HG02981 (cell line): Measurements from ENCODE around the gene RPL36.
"Not testable (repeated sequence)": the region's sequence is repeated elsewhere in the genome, so short reads cannot be mapped to it uniquely, and the experiment has no call there.

Experiments
- ATAC-seq: cut with Tn5 transposase; IDR thresholded peaks from one replicate; pipeline ENCODE4 v1.9.1; 2021; ENCODE audit warnings: mild to moderate bottlenecking, moderate library complexity; ENCODE audit not compliant: unreplicated experiment

The RPL36 gene

DNA sequence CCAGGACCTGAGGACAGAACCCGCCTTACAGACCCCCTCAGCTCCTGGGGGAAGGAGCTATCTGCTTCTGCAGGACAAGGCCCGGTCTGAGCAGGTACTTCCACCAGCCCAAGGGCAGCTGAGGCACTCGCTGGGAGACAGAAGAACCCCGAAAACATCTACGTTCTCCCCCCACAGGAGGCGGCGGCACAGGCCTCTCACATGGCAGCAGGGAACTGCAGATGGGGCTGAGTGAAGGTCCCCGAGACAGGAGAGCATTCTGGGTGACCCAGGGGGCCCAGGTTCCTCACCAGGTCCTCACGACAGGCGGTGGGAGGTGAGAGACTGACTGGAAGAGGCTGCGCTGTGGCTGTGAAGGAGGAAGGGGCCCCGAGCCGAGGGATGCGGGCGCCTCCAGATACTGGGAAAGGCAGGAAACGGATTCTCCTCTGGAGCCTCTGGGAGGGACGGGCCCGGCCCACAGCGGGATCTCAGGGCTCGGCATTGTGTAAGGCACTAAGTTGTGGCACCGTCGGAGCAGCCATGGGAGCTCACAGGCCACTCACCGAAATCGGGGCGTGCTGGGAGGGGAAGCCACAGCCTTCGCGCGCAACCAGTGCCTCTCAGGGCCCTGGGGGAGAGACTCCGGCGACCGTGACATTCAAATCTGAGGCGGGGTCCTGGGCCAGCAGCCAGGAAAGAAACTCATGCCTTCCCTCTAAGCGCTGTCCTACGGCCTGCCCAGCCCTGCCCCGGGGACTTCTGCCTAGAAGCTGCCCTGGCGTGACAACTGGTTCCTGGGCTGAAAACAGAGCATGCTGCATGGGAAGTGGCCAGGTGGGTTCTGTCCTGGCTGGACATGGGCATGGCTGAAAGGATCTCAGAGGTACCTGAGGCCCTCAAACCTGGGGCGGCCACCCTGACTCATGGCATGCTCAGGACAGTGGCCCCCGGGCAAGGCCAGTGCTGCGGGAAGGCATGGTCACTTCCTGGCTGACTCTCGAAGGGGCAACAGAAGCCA is 14.0 kb downstream of the RPL36 start:
- no peak for ATAC-seq

DNA sequence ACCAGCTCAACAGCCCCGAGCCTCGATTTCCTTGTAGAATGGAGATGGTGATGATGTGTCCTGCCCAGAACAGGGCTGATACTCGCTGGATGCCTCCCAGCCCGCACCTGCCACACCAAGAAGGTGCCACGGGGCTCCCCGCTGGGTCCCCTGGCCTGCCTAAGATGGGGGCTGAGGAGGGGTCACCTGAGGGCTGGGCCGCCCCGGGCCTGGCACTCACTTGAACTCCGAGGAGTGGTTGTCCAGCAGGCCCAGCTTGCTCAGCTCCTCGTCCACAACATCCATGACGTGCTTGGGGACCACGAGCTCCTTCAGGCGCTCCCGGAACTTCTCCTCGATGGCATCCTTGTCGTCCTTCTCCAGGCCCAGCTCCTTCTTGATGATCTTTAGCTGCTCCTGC is 15.5 kb downstream of the RPL36 start:
- no peak for ATAC-seq

GRCh38 chr19:5706876-5707573 is 16.9 kb downstream of the RPL36 start:
- ATAC-seq: no peak

GRCh38 chr19:5707576-5708575 is 17.8 kb downstream of the RPL36 start:
- ATAC-seq: no peak

DNA sequence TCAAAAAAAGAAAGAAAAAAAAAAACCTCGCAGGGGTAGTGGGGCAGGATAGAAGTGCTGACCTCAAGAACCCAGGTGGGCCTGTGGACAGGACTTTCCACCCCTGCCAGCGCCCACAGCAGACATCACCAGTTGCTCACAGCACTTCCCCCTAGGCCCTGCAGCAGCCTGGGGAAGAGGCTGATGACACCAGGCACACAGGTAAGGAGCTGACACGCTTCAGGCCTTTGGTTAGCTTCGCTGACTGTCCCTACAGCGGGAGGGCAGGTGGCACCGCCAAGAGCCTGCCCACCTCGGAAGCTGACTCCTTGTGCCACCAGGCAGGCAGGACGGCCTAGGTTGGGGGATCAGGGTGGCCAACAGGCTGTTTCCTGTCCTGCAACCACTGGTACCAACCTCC is 20.9 kb downstream of the RPL36 start:
- ATAC-seq: no peak

DNA sequence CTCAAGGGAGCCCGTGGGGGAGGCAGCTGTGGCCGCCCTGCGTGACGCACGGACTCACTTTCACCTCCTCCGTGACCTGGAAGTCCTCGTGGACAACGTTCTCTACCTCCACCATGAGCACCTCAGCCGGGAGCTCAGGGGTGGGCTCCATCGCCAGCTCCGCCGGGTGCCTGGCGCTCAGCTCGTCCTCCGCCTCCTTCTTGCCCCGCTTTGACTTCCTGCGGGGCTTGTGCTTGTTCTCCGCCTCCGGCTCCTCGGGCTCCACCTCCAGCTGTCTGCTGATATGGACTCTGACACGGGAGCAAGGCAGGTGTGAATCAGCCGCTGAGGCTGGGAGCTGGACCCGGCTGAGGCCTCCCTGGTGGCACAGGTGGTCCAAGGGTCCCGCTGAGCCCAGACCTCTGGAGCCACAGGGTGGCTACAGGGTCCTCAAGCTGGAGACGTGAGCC is 21.6 kb downstream of the RPL36 start:
- no peak for ATAC-seq

GRCh38 chr19:5713228-5713627 is 23.1 kb downstream of the RPL36 start:
- no peak for ATAC-seq

- ATAC-seq: no peak
Observed at GRCh38 chr19:5714816-5715215, 24.7 kb downstream of the RPL36 start.

DNA sequence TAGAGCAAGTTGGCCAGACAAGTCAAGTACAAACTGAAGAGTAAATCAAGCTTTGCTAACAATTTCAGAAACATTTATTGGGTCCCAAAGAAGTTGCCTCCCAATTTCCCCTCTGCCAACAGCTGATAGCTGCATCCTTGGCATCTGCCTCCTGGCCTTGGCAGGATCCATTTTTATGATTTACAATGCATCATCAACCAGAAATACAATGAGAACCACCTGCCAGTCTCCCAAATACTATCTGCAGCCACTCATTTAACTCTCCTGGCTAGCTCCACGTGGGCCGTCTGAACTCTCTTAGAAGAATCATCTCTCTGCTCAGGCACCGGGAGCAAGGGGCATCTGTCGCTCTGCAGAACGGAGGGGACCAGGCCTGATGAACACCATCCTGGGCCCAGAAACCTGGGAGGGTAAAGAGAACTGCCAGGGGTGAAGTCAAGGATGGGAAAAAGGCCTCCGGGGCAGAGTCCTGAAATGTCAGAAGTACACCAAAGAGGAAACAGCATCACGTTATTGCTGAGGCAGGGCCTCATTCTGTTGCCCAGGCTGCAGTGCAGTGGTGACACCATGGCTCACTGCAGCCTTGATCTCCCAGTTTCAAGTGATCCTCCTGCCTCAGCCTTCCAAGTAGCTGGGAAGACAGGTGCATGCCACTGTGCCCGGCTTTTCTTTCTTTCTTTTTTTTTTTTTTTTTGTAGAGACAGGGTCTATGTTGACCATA is 27.3 kb downstream of the RPL36 start:
- no peak for ATAC-seq

GRCh38 chr19:5718037-5718578 is 28.0 kb downstream of the RPL36 start:
- ATAC-seq: no peak

GRCh38 chr19:5718579-5719273 is 28.6 kb downstream of the RPL36 start:
- no peak for ATAC-seq

DNA sequence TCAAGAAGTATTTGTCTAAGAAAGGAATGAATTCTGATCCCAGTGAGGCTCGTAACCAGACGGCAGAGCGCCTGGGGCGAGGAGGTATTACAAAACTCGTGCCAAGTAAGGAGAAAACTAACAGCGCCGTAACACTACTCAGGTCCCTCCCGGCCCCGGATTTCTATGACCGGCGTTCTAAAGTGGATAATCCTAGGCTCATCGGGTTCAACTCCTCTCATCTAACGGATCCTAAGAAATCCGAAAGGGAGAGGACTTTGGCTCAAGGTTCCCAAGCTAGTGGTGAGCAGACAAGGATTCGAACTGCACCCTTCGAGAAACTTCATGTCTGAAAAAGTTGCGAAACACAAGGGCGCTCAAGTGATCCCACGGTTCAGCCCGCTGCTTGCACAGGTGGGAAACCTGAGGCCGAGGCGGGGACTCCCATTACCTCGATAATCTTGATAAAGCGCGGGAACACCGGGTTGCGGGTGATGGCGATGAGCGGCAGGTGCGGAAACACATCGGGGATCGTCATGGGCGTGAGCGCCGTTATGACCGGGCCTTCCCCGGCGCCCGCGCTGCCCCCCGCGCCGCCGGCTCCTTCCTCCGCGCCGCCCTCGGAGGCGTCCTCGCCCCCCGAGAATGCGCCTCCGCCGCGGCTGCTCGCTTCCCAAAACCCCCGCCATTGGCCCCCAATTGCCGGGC is 29.3 kb downstream of the RPL36 start:
- no peak for ATAC-seq

- peak; percentile 83 for ATAC-seq
Observed at GRCh38 chr19:5719961-5720790, 30.1 kb downstream of the RPL36 start, which contains the start of the genes CATSPERD and LONP1. CATSPERD (plus strand) TSS chr19:5720637; CDS start chr19:5720738, 101 bp downstream. LONP1 (minus strand) TSS chr19:5720146; CDS start chr19:5720132, 14 bp downstream.

DNA sequence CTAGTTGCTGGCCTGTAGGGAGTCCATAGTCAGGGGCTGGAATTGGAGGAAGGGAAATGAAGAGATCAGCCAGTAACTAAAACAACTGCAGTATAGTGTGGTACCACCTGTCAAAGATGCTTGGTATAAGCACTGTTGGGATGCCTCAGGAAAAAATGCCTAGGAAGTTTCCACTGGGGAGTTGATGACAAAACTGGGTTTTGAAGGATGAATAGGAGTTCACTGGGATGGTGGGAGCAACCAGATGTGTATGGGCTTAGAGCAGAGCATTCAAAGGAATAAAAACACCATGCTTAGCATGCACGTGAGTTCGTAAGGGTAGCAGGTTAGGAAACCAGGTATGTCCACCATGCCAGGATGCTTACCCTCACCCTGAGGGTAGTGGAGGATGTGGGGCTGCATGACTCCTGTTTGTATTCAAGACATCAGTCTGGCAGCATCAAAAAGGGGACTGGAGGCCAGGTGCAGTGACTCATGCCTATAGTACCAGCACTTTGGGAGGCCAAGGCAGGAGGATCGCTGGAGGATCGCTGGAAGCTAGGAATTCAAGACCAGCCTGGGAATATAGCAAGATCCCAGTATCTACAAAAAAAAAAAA is 37.5 kb downstream of the RPL36 start:
- no peak for ATAC-seq

DNA sequence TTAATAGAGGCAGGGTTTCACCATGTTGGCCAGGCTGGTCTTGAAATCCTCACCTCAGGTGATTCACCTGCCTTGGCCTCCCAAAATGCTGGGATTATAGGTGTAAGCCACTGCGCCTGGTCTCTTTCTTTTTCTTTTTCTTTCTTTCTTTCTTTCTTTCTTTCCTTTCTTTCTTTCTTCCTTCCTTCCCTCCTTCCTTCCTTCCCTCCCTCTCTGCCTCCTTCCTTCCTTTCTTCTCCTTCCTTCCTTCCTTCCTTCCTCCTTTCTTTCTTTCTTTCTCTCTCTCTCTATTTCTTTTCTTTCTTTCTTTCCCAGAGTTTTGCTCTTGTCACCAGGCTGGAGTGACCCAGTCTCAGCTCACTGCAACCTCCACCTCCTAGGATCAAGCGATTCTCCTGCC is 43.1 kb downstream of the RPL36 start:
- not testable (repeated sequence) for ATAC-seq

DNA sequence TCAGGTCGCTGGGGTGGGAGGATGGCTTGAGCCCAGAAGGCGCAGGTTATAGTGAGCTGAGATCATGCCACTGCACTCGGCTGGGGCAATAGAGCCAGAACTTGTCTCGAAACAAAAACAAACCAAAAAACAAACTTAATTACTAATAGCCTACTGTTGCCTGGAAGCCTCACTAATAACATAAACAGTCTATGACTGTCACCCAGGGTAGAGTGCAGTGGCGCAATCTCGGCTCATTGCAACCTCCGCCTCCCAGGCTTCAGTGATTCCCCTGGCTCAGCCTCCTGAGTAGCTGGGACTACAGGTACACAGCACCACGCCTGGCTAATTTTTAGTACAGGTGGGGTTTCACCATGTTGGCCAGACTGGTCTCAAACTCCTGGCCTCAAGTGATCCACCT is 48.3 kb downstream of the RPL36 start:
- ATAC-seq: no peak
